Left lung (tissue), 10 donors: Measurements from ENCODE around the gene ART1. TPM values are rescaled to one million over a fixed set of nuclear protein-coding genes. Genes with fewer than 3 reads are reported as not detected.

Source experiments
- ATAC-seq: fragments of 200-7000 bp; cut with Tn5 transposase; one replicate; pipeline ENCODE4 v1.9.1; 2020; ENCODE audit warnings: moderate library complexity
- DNase-seq, 4 donors: peaks; one replicate each; pipeline ENCODE4 v3.0.0-alpha.2; 2013 to 2020
- H3K27ac ChIP-seq, 2 donors: fragments of 200-600 bp; sonication (generic) in 1 of 2; one replicate each; pipeline versions ENCODE4 v1.5.0 to v1.8.0; 2020 to 2021
- H3K27me3 ChIP-seq, 2 donors: fragments of 200-600 bp; sonication (generic) in 1 of 2; one replicate each; pipeline versions ENCODE4 v1.5.0 to v1.8.0; 2020 to 2021
- H3K36me3 ChIP-seq, 2 donors: fragments of 200-600 bp; sonication (generic) in 1 of 2; one replicate each; pipeline versions ENCODE4 v1.5.0 to v1.8.0; 2020 to 2021
- H3K4me1 ChIP-seq, 2 donors: fragments of 200-600 bp; one replicate each; pipeline ENCODE4 v1.8.0; 2021
- H3K4me3 ChIP-seq, 2 donors: fragments of 200-600 bp; sonication (generic) in 1 of 2; one replicate each; pipeline versions ENCODE4 v1.5.0 to v1.8.0; 2020 to 2021; ENCODE audit warnings: mild to moderate bottlenecking in 1 of 2
- H3K9me3 ChIP-seq, 2 donors: fragments of 200-600 bp; sonication (generic) in 1 of 2; one replicate each; pipeline versions ENCODE4 v1.5.0 to v1.8.0; 2020 to 2021
- CTCF ChIP-seq, 2 donors: fragments of 200-600 bp; sonication (generic) in 1 of 2; IDR thresholded peaks; one replicate each; pipeline versions ENCODE4 v1.5.0 to v1.8.0; 2021; ENCODE audit warnings: antibody characterized with exemption in 2 of 2
- intact Hi-C, 2 donors: fragments of 100-400 bp; cut with DNase I; formaldehyde crosslinking; loops; one replicate each; pipeline versions ENCODE4 v1.11.2 to v1.14.2; 2022
- polyA plus RNA-seq, 6 donors: library from polyadenylated mRNA; unstranded; fragments of 120-200 nt; gene quantifications; one replicate each; pipeline ENCODE4 v1.2.1, GENCODE V29; 2013; ENCODE audit not compliant: insufficient read length in 6 of 6
- total RNA-seq, 2 donors: library from RNA; stranded (reverse); fragmentation: NEBNext Ultra II Directional; extraction: Animal tissue kit (Norgen Biotek cat#: 25700); gene quantifications; one replicate each; pipeline ENCODE4 v1.2.1, GENCODE V29; 2021
- donor health status: DM: no; HTN: yes; CAD: no.
- donor health status: DM: no; HTN: no; CAD: no.

Gene ART1
- total and polyA plus RNA-seq, 8 donors: 0.13 to 0.55 (median 0.32) TPM; not detected in 4

- intact Hi-C loops: no loop called here
- ATAC-seq (peak; percentile 85), DNase-seq (peak in 1 of 4 donors; percentile 79)
- Histone ChIP-seq H3K27me3 (no peaks in the 10 kb centered on the region), H3K27ac (peak overlapping the region in 1 of 2 donors; percentile 37), H3K4me3 (peak overlapping the region in 1 of 2 donors; percentile 11), H3K9me3 (no peaks in the 10 kb centered on the region), H3K4me1 (peaks cover 5 to 20% of the 10 kb centered on the region in 2 donors), H3K36me3 (no peaks in the 10 kb centered on the region)
- no peak for TF ChIP-seq CTCF (IDR thresholded peaks at IDR 0.05)
Measured at GRCh38 chr11:3614742-3615171, 30.2 kb upstream of the ART1 start.

GRCh38 chr11:3615998-3616397 is 28.9 kb upstream of the ART1 start:
- no peaks in the 10 kb centered on the region for H3K9me3 ChIP-seq
- no peak overlapping the region for H3K27ac ChIP-seq
- no peaks in the 10 kb centered on the region for H3K27me3 ChIP-seq
- no peak for DNase-seq
- peaks cover 5 to 20% of the 10 kb centered on the region in 2 donors for H3K4me1 ChIP-seq
- no peak overlapping the region for H3K4me3 ChIP-seq
- ATAC-seq: no peak
- TF ChIP-seq CTCF (IDR thresholded peaks at IDR 0.05): no peak
- no peaks in the 10 kb centered on the region for H3K36me3 ChIP-seq
- intact Hi-C loops: no loop called here

GRCh38 chr11:3616721-3617460 is 28.0 kb upstream of the ART1 start:
- no peak for ATAC-seq

GRCh38 chr11:3617990-3618389 is 26.9 kb upstream of the ART1 start:
- H3K4me3 ChIP-seq: no peak overlapping the region
- H3K27me3 ChIP-seq: no peaks in the 10 kb centered on the region
- no peak for TF ChIP-seq CTCF (IDR thresholded peaks at IDR 0.05)
- intact Hi-C loops: no loop called here
- no peaks in the 10 kb centered on the region for H3K36me3 ChIP-seq
- peak in 1 of 4 donors; percentile 25 for DNase-seq
- no peak for ATAC-seq
- no peak overlapping the region for H3K27ac ChIP-seq
- H3K4me1 ChIP-seq: peaks cover 5 to 20% of the 10 kb centered on the region in 2 donors
- H3K9me3 ChIP-seq: no peaks in the 10 kb centered on the region

More at GRCh38 chr11:3616721-3617460, 28.0 kb upstream of the ART1 start:
- peak in 2 of 4 donors; percentile 28 to 69 for DNase-seq
- H3K27me3 ChIP-seq: no peaks in the 10 kb centered on the region
- H3K9me3 ChIP-seq: no peaks in the 10 kb centered on the region
- no peak overlapping the region for H3K27ac ChIP-seq
- no peaks in the 10 kb centered on the region for H3K36me3 ChIP-seq
- H3K4me3 ChIP-seq: no peak overlapping the region
- TF ChIP-seq CTCF (IDR thresholded peaks at IDR 0.05): no peak
- intact Hi-C loops: no loop called here
- peaks cover 5 to 20% of the 10 kb centered on the region in 2 donors for H3K4me1 ChIP-seq

GRCh38 chr11:3622521-3622920 is 22.4 kb upstream of the ART1 start:
- no peak for TF ChIP-seq CTCF (IDR thresholded peaks at IDR 0.05)
- H3K9me3 ChIP-seq: no peaks in the 10 kb centered on the region
- ATAC-seq (no peak), DNase-seq (peak in 1 of 4 donors; percentile 10)
- no peak overlapping the region for H3K27ac ChIP-seq
- H3K4me3 ChIP-seq: no peak overlapping the region
- H3K4me1 ChIP-seq: no peaks in the 10 kb centered on the region
- no peaks in the 10 kb centered on the region for H3K27me3 ChIP-seq
- intact Hi-C loops: no loop called here
- no peaks in the 10 kb centered on the region for H3K36me3 ChIP-seq
